Suprapubic skin (tissue), 4 donors: ENCODE results near the gene EMX1. TPM values are rescaled to one million over a fixed set of nuclear protein-coding genes. Genes with fewer than 3 reads are reported as not detected.

Experiments used
- DNase-seq, 2 donors: peaks; one replicate each; pipeline ENCODE4 v3.0.0-alpha.2; 2019; ENCODE audit warnings: low spot score in 2 of 2
- H3K27ac ChIP-seq: fragments of 200-600 bp; sonication (generic); one replicate; pipeline ENCODE4 v1.5.1; 2019
- H3K27me3 ChIP-seq: fragments of 200-600 bp; sonication (generic); one replicate; pipeline ENCODE4 v1.5.1; 2019
- H3K36me3 ChIP-seq: fragments of 200-600 bp; sonication (generic); one replicate; pipeline ENCODE4 v1.5.1; 2019
- H3K4me1 ChIP-seq: fragments of 200-600 bp; sonication (generic); one replicate; pipeline ENCODE4 v1.5.1; 2019
- H3K4me3 ChIP-seq: fragments of 200-600 bp; sonication (generic); one replicate; pipeline ENCODE4 v1.5.1; 2019; ENCODE audit warnings: mild to moderate bottlenecking
- H3K9me3 ChIP-seq: fragments of 200-600 bp; sonication (generic); one replicate; pipeline ENCODE4 v1.5.1; 2019
- CTCF ChIP-seq, 2 donors: fragments of 200-600 bp in 1 of 2; fragments of 450-650 bp in 1 of 2; sonication (generic) in 1 of 2; IDR thresholded peaks; one replicate each; pipeline ENCODE4 v1.5.1; 2016 to 2019; ENCODE audit warnings: antibody characterized with exemption in 2 of 2, mild to moderate bottlenecking in 1 of 2, moderate library complexity in 1 of 2
- EP300 ChIP-seq: sonication (generic); formaldehyde crosslinking; IDR thresholded peaks from one replicate; pipeline ENCODE4 v1.6.1; 2017; ENCODE audit warnings: antibody characterized with exemption
- POLR2A ChIP-seq, 2 donors: fragments of 450-650 bp; IDR thresholded peaks; one replicate each; pipeline ENCODE4 v1.6.1; 2017; ENCODE audit warnings: antibody characterized with exemption in 2 of 2, mild to moderate bottlenecking in 2 of 2, moderate library complexity in 2 of 2
- POLR2AphosphoS5 ChIP-seq, 3 donors: sonication (generic); formaldehyde crosslinking; IDR thresholded peaks; one replicate each; pipeline ENCODE4 v1.6.1; 2017; ENCODE audit warnings: antibody characterized with exemption in 3 of 3
- WGBS: methylation state at CpG from one replicate; pipeline ENCODE4 v1.1.5; 2018; 5-methylcytosine and 5-hydroxymethylcytosine counted together
- total RNA-seq, 4 donors: library from RNA; depleted of rRNA; stranded (reverse); fragments of >200 nt; gene quantifications; one replicate each; pipeline ENCODE4 v1.1.0, GENCODE V29; 2016

The EMX1 gene
- total RNA-seq, 4 donors from 2014 or later: not detected

- Histone ChIP-seq H3K27me3 (no peaks in the 10 kb centered on the region), H3K36me3 (peaks cover 3% of the 10 kb centered on the region), H3K4me1 (no peaks in the 10 kb centered on the region), H3K4me3 (no peak overlapping the region), H3K27ac (no peak overlapping the region), H3K9me3 (no peaks in the 10 kb centered on the region)
- WGBS: 84% methylated on average over 8 of the region's 8 CpGs
- DNase-seq: no peak
- TF ChIP-seq POLR2AphosphoS5 (IDR thresholded peaks at IDR 0.05): no peak
- no peak for TF ChIP-seq EP300
- no peak for TF ChIP-seq CTCF (IDR thresholded peaks at IDR 0.05)
- TF ChIP-seq POLR2A (IDR thresholded peaks at IDR 0.05): no peak
Measured at GRCh38 chr2:72973137-72973535, 55.8 kb downstream of the EMX1 start.

DNA sequence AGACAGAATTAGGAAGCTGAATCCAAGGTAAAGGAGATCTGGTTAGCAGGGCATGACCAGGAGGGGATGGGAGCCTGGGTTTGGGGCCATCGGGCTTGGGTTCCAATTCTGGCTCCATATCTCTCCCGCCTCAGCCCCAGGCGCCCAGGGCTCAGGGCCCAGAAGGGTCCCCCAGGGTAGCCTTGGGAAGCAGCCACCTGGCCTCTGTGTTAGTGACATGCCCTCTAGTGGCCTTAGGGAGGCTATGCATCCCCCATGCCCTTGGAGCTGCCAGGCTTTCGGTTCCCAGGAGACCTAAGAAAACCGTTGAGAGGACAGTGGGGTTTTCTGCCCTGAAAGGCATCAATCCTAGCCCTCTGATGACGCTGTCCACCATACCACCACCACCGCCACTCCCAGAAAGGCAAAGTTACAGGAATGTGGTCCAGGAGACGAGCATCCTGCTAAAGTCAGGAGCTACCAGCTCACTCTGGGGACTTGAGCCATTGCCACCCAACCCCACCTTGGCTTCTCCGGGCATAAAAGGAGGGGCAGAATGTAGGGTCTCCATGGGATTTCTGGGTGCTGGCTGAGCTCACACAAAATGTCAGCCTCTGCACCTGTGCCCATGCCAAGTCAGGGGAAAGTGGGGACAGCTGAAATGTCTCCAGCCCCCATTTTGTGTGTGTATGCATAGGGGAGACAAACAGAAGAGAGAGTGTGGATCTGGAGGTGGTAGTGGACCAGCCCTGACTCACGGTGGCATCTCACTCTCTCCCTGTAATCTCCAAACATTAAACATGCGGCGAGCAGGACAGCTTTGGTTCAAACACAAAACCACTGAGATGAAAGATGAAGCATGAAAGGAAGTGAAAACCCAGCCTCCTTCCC, 56.5 kb downstream of the EMX1 start:
- TF ChIP-seq EP300 (no peak), POLR2A (IDR thresholded peaks at IDR 0.05) (no peak), CTCF (IDR thresholded peaks at IDR 0.05) (peak; percentile 50 to 67)
- 84% methylated on average over 9 of the region's 12 CpGs for WGBS
- Histone ChIP-seq H3K9me3 (no peaks in the 10 kb centered on the region), H3K27me3 (no peaks in the 10 kb centered on the region), H3K4me1 (no peaks in the 10 kb centered on the region), H3K27ac (no peak overlapping the region), H3K4me3 (no peak overlapping the region), H3K36me3 (peaks cover 3% of the 10 kb centered on the region)
- DNase-seq: no peak

- TF ChIP-seq POLR2AphosphoS5 (IDR thresholded peaks at IDR 0.05) (no peak), CTCF (IDR thresholded peaks at IDR 0.05) (no peak)
- Histone ChIP-seq H3K36me3 (peaks cover 3% of the 10 kb centered on the region), H3K4me1 (no peaks in the 10 kb centered on the region), H3K27ac (no peak overlapping the region), H3K27me3 (no peaks in the 10 kb centered on the region), H3K9me3 (no peaks in the 10 kb centered on the region), H3K4me3 (no peak overlapping the region)
- no peak for DNase-seq
- 76% methylated on average over 2 of the region's 2 CpGs for WGBS
Measured at GRCh38 chr2:72974436-72974754, 57.1 kb downstream of the EMX1 start.

GRCh38 chr2:72975017-72975416, 57.7 kb downstream of the EMX1 start:
- no peak for DNase-seq
- no peak overlapping the region for H3K4me3 ChIP-seq
- TF ChIP-seq POLR2A (IDR thresholded peaks at IDR 0.05): no peak
- no peak for TF ChIP-seq CTCF (IDR thresholded peaks at IDR 0.05)
- H3K27me3 ChIP-seq: no peaks in the 10 kb centered on the region
- 75% methylated on average over 3 of the region's 3 CpGs for WGBS
- H3K4me1 ChIP-seq: no peaks in the 10 kb centered on the region
- no peak overlapping the region for H3K27ac ChIP-seq
- H3K36me3 ChIP-seq: peaks cover 2% of the 10 kb centered on the region
- no peaks in the 10 kb centered on the region for H3K9me3 ChIP-seq

- Histone ChIP-seq H3K27me3 (no peaks in the 10 kb centered on the region), H3K4me1 (no peaks in the 10 kb centered on the region), H3K9me3 (no peaks in the 10 kb centered on the region), H3K27ac (no peak overlapping the region), H3K36me3 (no peaks in the 10 kb centered on the region), H3K4me3 (no peak overlapping the region)
- TF ChIP-seq POLR2A (IDR thresholded peaks at IDR 0.05): no peak
- TF ChIP-seq CTCF (IDR thresholded peaks at IDR 0.05): no peak
- TF ChIP-seq EP300: no peak
- no peak for TF ChIP-seq POLR2AphosphoS5 (IDR thresholded peaks at IDR 0.05)
- 53% methylated on average over 3 of the region's 3 CpGs for WGBS
- no peak for DNase-seq
Measured at GRCh38 chr2:72979896-72980295, 62.6 kb downstream of the EMX1 start.
